ENCODE data around the gene SMAD9. TPM values are rescaled to one million over a fixed set of nuclear protein-coding genes. Genes with fewer than 3 reads are reported as not detected.

SMAD9 gene
- total and polyA plus RNA-seq, 2 donors (not counting 1 experiment from before 2014, with no cell fraction given), result 3.5 to 4.8 TPM

DNA sequence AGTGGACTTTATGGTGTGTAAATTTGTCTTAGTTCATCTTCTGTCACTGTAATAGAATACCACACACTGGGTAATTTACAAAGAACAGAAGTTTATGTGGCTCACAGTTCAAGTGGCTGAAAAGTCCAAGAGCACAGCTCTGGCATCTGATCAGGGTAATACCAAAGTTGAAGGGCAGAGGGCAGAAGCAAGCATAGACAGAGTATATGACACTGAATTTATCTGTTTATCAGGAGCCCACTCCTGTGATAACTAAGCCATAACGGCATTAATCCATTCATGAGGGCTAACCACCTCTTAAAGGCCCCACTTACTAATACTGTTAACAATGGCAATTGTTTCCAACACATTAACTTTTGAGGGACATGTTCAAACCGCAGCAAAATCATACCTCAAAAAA is 105.0 kb downstream of the SMAD9 start:
- Histone ChIP-seq H3K79me2 (ENCODE audit: control insufficient read depth, insufficient read depth, low read length) (peaks cover 7% of the 10 kb centered on the region), H3K9me3 (ENCODE audit: control insufficient read depth, insufficient read depth, low read depth, low read length) (no peaks in the 10 kb centered on the region), H3K4me2 (ENCODE audit: extremely low read depth, insufficient read depth, low read length) (no peak overlapping the region), H3K27ac (ENCODE audit: insufficient read depth, low read length) (no peak overlapping the region), H3K4me1 (ENCODE audit: control insufficient read depth, extremely low read depth, insufficient read depth, low read length) (peaks cover 3% of the 10 kb centered on the region), H3K27me3 (ENCODE audit: control insufficient read depth, insufficient read depth, low read length) (no peaks in the 10 kb centered on the region), H4K20me1 (ENCODE audit: control insufficient read depth, extremely low read depth, insufficient read depth, low read length) (no peaks in the 10 kb centered on the region), H3K36me3 (ENCODE audit: control insufficient read depth, insufficient read depth, low read length) (no peaks in the 10 kb centered on the region), H2AFZ (ENCODE audit: low read length) (no peak overlapping the region), H3K9ac (ENCODE audit: insufficient read depth, low read length) (no peak overlapping the region), H3K4me3 (replicated peaks in 1 of 4; ENCODE audit: control extremely low read depth in 1 of 4, insufficient read depth in 1 of 4, low read depth in 3 of 4, low read length in 4 of 4) (no peak overlapping the region)
- peak in 1 of 2 donors; percentile 8 for DNase-seq (ENCODE audit: low read depth in 2 of 2)
- no peak for TF ChIP-seq EZH2 (IDR thresholded peaks at IDR 0.05; ENCODE audit: low read length, missing control alignments)
- TF ChIP-seq, protein P1, sequence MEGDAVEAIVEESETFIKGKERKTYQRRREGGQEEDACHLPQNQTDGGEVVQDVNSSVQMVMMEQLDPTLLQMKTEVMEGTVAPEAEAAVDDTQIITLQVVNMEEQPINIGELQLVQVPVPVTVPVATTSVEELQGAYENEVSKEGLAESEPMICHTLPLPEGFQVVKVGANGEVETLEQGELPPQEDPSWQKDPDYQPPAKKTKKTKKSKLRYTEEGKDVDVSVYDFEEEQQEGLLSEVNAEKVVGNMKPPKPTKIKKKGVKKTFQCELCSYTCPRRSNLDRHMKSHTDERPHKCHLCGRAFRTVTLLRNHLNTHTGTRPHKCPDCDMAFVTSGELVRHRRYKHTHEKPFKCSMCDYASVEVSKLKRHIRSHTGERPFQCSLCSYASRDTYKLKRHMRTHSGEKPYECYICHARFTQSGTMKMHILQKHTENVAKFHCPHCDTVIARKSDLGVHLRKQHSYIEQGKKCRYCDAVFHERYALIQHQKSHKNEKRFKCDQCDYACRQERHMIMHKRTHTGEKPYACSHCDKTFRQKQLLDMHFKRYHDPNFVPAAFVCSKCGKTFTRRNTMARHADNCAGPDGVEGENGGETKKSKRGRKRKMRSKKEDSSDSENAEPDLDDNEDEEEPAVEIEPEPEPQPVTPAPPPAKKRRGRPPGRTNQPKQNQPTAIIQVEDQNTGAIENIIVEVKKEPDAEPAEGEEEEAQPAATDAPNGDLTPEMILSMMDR (conservative IDR thresholded peaks at IDR 0.05 in 1 of 2, IDR thresholded peaks at IDR 0.05 in 1 of 2; ENCODE audit: low read depth in 1 of 2, low read length in 2 of 2), result peak; percentile 19 to 43

DNA sequence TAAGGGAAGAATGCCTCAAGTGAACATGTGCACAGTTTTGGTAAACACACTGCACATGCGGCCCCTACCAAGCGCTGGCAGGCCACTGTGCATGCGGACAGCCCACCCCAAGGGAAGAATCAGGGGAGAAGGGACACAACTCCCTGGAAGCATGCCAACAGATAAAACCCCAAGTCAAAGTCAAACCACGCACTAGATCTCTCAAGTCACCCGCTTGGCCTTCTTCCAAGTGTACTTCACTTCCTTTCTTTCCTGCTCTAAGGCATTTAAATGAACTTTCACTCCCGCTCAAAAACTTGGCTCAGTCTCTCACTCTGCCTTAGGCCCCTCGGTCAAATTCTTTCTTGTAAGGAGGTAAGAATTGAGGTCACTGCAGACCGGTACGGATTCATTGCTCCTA is 105.6 kb downstream of the SMAD9 start:
- Histone ChIP-seq H3K27ac (ENCODE audit: insufficient read depth, low read length) (no peak overlapping the region), H3K79me2 (ENCODE audit: control insufficient read depth, insufficient read depth, low read length) (peaks cover 2% of the 10 kb centered on the region), H3K4me2 (ENCODE audit: extremely low read depth, insufficient read depth, low read length) (no peak overlapping the region), H3K9ac (ENCODE audit: insufficient read depth, low read length) (no peak overlapping the region), H4K20me1 (ENCODE audit: control insufficient read depth, extremely low read depth, insufficient read depth, low read length) (no peaks in the 10 kb centered on the region), H3K4me3 (replicated peaks in 1 of 4; ENCODE audit: control extremely low read depth in 1 of 4, insufficient read depth in 1 of 4, low read depth in 3 of 4, low read length in 4 of 4) (no peak overlapping the region), H3K36me3 (ENCODE audit: control insufficient read depth, insufficient read depth, low read length) (no peaks in the 10 kb centered on the region), H3K9me3 (ENCODE audit: control insufficient read depth, insufficient read depth, low read depth, low read length) (no peaks in the 10 kb centered on the region), H2AFZ (ENCODE audit: low read length) (no peak overlapping the region), H3K4me1 (ENCODE audit: control insufficient read depth, extremely low read depth, insufficient read depth, low read length) (peaks cover 3% of the 10 kb centered on the region), H3K27me3 (ENCODE audit: control insufficient read depth, insufficient read depth, low read length) (no peaks in the 10 kb centered on the region)
- DNase-seq (ENCODE audit: low read depth in 2 of 2), result no peak
- TF ChIP-seq, protein P1 (conservative IDR thresholded peaks at IDR 0.05 in 1 of 2, IDR thresholded peaks at IDR 0.05 in 1 of 2; ENCODE audit: low read depth in 1 of 2, low read length in 2 of 2), result no peak

DNA sequence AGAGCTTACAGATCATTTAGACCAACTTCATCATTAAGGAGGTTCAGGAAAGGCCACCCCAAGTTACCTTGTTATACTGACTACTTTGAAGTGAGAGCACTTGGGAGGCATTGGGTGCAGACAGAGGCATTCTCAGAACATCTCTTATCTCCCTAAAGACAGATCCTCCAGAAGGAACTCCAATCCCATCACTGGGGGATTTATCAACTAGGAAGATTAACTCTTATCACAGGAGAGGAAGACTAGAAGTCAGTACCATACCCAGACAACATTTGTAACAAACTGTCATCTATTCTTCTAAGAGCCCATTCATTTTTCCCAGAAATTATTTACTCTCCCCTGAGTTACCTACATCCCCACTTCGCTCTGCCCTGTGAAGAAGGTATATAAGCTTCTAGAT is 106.8 kb downstream of the SMAD9 start:
- no peak overlapping the region for H3K4me2 ChIP-seq (ENCODE audit: extremely low read depth, insufficient read depth, low read length)
- DNase-seq (ENCODE audit: low read depth in 2 of 2), result no peak

More for the DNA sequence above, 106.8 kb downstream of the SMAD9 start:
- TF ChIP-seq, protein P1 (conservative IDR thresholded peaks at IDR 0.05 in 1 of 2, IDR thresholded peaks at IDR 0.05 in 1 of 2; ENCODE audit: low read depth in 1 of 2, low read length in 2 of 2), result no peak
- no peak for TF ChIP-seq EZH2 (IDR thresholded peaks at IDR 0.05; ENCODE audit: low read length, missing control alignments)
- no peaks in the 10 kb centered on the region for H3K9me3 ChIP-seq (ENCODE audit: control insufficient read depth, insufficient read depth, low read depth, low read length)
- no peaks in the 10 kb centered on the region for H3K4me1 ChIP-seq (ENCODE audit: control insufficient read depth, extremely low read depth, insufficient read depth, low read length)
- H2AFZ ChIP-seq (ENCODE audit: low read length), result no peak overlapping the region
- H3K4me3 ChIP-seq (replicated peaks in 1 of 4; ENCODE audit: control extremely low read depth in 1 of 4, insufficient read depth in 1 of 4, low read depth in 3 of 4, low read length in 4 of 4), result no peak overlapping the region
- H3K27ac ChIP-seq (ENCODE audit: insufficient read depth, low read length), result no peak overlapping the region
- no peaks in the 10 kb centered on the region for H4K20me1 ChIP-seq (ENCODE audit: control insufficient read depth, extremely low read depth, insufficient read depth, low read length)
- H3K9ac ChIP-seq (ENCODE audit: insufficient read depth, low read length), result no peak overlapping the region
- H3K79me2 ChIP-seq (ENCODE audit: control insufficient read depth, insufficient read depth, low read length), result no peaks in the 10 kb centered on the region
- H3K27me3 ChIP-seq (ENCODE audit: control insufficient read depth, insufficient read depth, low read length), result no peaks in the 10 kb centered on the region
- no peaks in the 10 kb centered on the region for H3K36me3 ChIP-seq (ENCODE audit: control insufficient read depth, insufficient read depth, low read length)
